ENCODE measurements around the gene NANOS1. TPM values are rescaled to one million over a fixed set of nuclear protein-coding genes. Genes with fewer than 3 reads are reported as not detected.

Gene NANOS1
- total and polyA plus RNA-seq, 2 experiments from 2014 or later, result 1.6 to 2.9 TPM

GRCh38 chr10:119026301-119027110 is 3.0 kb upstream of the NANOS1 start:
- Mint-ChIP-seq H3K4me1 (peaks cover 23% of the 10 kb centered on the region; the same call in 2 of the 3 replicates), H3K27me3 (ENCODE audit: insufficient read depth, low read depth, poor library complexity) (peaks cover 16% of the 10 kb centered on the region), H3K36me3 (ENCODE audit: low read depth) (no peaks in the 10 kb centered on the region), H3K27ac (no peak overlapping the region), H3K9me3 (no peaks in the 10 kb centered on the region), H3K4me3 (no peak overlapping the region)
- H3K4me2 ChIP-seq, result no peak overlapping the region
- no peak overlapping the region for H3K4me3 ChIP-seq
- no peaks in the 10 kb centered on the region for H3K9me2 ChIP-seq (ENCODE audit: insufficient read depth)
- H3K27ac ChIP-seq (ENCODE audit: low read depth), result no peak overlapping the region
- H2AFZ ChIP-seq, result no peak overlapping the region
- no peak for TF ChIP-seq ETS1 (IDR thresholded peaks at IDR 0.05)
- TF ChIP-seq STAT1 (IDR thresholded peaks at IDR 0.05; ENCODE audit: unreplicated experiment), result no peak
- TF ChIP-seq ZNF462 (CRISPR knock-in tag; IDR thresholded peaks at IDR 0.05), result no peak
- TF ChIP-seq EZH2 (IDR thresholded peaks at IDR 0.05; ENCODE audit: low read depth, unreplicated experiment), result no peak
- TF ChIP-seq POLR2AphosphoS5 (IDR thresholded peaks at IDR 0.05; ENCODE audit: low read depth), result no peak
- no peak for TF ChIP-seq EZH2phosphoT487 (IDR thresholded peaks at IDR 0.05; ENCODE audit: unreplicated experiment)
- TF ChIP-seq ZNF114 (CRISPR knock-in tag; IDR thresholded peaks at IDR 0.05), result no peak
- no peak for TF ChIP-seq REST (IDR thresholded peaks at IDR 0.05; ENCODE audit: unreplicated experiment)
- no peak for TF ChIP-seq CREB1 (CRISPR knock-in tag; IDR thresholded peaks at IDR 0.05; ENCODE audit: low read depth)
- TF ChIP-seq ZNF331 (CRISPR knock-in tag; IDR thresholded peaks at IDR 0.05; ENCODE audit: low read depth), result no peak
- no peak for TF ChIP-seq NANOG (IDR thresholded peaks at IDR 0.05; ENCODE audit: borderline replicate concordance)
- TF ChIP-seq CTCF (conservative IDR thresholded peaks at IDR 0.05; ENCODE audit: low read depth in 2 of 2), result no peak
- TF ChIP-seq JUNB (IDR thresholded peaks at IDR 0.05; ENCODE audit: unreplicated experiment), result no peak
- no peak for DNase-seq (ENCODE audit: low spot score)
- H3F3A ChIP-seq (replicated peaks; ENCODE audit: low read depth), result peaks cover 9% of the 10 kb centered on the region
- H3K36me3 ChIP-seq (ENCODE audit: insufficient read depth), result no peaks in the 10 kb centered on the region
- H4K20me1 ChIP-seq (replicated peaks; ENCODE audit: insufficient read depth), result peaks cover 9% of the 10 kb centered on the region; the same call in 1 of the 2 replicates
- H3K27me3 ChIP-seq (ENCODE audit: insufficient read depth), result 0 out of 2 replicates have a peak, but pooled peaks cover 5% of the 10 kb centered on the region
- ATAC-seq, result no peak
- peaks cover 20% of the 10 kb centered on the region for H3K4me1 ChIP-seq (ENCODE audit: insufficient read depth)
- H3K79me2 ChIP-seq (replicated peaks; ENCODE audit: insufficient read depth), result no peaks in the 10 kb centered on the region

Data from GM23338 (cell line).